ENCODE results near the gene ATP1A4. TPM values are rescaled to one million over a fixed set of nuclear protein-coding genes. Genes with fewer than 3 reads are reported as not detected.

The ATP1A4 gene
- total and polyA plus RNA-seq, 2 of the 13 experiments (the other 11 are each of a cell fraction or from before 2014, with no cell fraction given) = not detected

DNA sequence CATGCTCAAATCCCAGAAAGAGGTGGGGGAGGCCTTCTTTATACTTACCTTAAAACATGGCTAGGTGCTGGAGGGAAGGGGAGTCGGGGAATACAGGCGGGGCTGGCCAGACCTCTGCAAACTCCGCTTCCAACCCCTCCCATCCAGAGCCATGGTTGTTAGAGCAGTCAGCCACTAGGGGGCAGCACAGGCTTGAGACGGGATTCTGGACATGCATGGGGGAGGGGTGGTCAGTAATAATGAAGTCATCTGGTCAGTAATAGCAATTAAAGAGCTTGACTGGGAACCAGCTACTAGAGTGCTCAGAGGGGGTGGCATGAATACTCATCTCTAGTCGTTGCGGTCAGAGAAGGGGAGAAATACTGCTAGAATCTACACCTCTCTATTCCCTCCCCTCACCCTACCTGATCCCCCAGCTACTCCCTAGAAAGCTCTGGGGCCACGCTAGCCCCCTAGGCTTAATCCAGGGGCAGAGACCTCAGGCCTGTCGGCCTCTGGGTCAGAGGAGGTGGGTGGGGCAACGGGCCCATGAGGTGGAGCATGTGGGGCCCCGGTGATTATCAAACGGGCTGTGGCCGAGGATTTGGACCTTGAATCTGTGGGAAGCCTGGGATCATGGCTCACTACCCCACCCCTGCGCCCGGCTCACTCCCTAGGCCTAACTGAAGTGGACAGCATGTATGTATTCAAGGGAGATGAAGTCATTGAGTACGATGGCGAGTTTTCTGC lies 41.9 kb downstream of the ATP1A4 start (continued):
- TF ChIP-seq SMAD9 (CRISPR knock-in tag; IDR thresholded peaks at IDR 0.05) (no peak), MAFK (conservative IDR thresholded peaks at IDR 0.05 in 1 of 2, IDR thresholded peaks at IDR 0.05 in 1 of 2; ENCODE audit: low read length in 2 of 2) (peak in 1 of 2 experiments; percentile 32; a peak in 1 of 4 replicates), HNF4A (CRISPR knock-in tag; IDR thresholded peaks at IDR 0.05) (peak; percentile 81), E2F2 (CRISPR knock-in tag; IDR thresholded peaks at IDR 0.05; ENCODE audit: borderline replicate concordance) (no peak), ZNF740 (CRISPR knock-in tag; IDR thresholded peaks at IDR 0.05) (0 out of 2 replicates have a peak, but pooled peaks have one; percentile 44), TAF1 (CRISPR knock-in tag; IDR thresholded peaks at IDR 0.05) (no peak), BRCA1 (CRISPR knock-in tag; IDR thresholded peaks at IDR 0.05) (no peak), HIVEP1 (CRISPR knock-in tag; IDR thresholded peaks at IDR 0.05) (no peak), ZNF501 (CRISPR knock-in tag; IDR thresholded peaks at IDR 0.05) (0 out of 2 replicates have a peak, but pooled peaks have one; percentile 24)
- TF ChIP-seq, protein P1, sequence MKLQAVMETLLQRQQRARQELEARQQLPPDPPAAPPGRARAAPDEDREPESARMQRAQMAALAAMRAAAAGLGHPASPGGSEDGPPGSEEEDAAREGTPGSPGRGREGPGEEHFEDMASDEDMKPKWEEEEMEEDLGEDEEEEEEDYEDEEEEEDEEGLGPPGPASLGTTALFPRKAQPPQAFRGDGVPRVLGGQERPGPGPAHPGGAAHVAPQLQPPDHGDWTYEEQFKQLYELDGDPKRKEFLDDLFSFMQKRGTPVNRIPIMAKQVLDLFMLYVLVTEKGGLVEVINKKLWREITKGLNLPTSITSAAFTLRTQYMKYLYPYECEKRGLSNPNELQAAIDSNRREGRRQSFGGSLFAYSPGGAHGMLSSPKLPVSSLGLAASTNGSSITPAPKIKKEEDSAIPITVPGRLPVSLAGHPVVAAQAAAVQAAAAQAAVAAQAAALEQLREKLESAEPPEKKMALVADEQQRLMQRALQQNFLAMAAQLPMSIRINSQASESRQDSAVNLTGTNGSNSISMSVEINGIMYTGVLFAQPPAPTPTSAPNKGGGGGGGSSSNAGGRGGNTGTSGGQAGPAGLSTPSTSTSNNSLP (IDR thresholded peaks at IDR 0.05; ENCODE audit: low read depth, low read length) = peak; percentile 52; the same call in 1 of the 2 replicates

All from HepG2 (cell line).